K562 (cell line): ENCODE measurements around the gene YARS1. TPM values are rescaled to one million over a fixed set of nuclear protein-coding genes. Genes with fewer than 3 reads are reported as not detected.
A peak's percentile ranks its signal among the peaks of the same experiment; 100 is the strongest.

Experiments used
- BCLAF1 ChIP-seq, 2 experiments: fragments of 450-650 bp in 1 of 2; IDR thresholded peaks; 2 replicates each; pipeline ENCODE4 v1.6.1; 2011 to 2017; ENCODE audit warnings: low read depth in 2 of 2, antibody characterized with exemption in 1 of 2, borderline replicate concordance in 1 of 2, low read length in 1 of 2, mild to moderate bottlenecking in 1 of 2, mixed read lengths in 1 of 2; ENCODE audit not compliant: control insufficient read depth in 1 of 2
- CBX3 ChIP-seq, 2 experiments: IDR thresholded peaks; 1 replicate in 1 of 2; 2 replicates in 1 of 2; pipeline ENCODE4 v1.6.1; 2012; ENCODE audit warnings: inconsistent platforms in 2 of 2, low read length in 2 of 2, borderline replicate concordance in 1 of 2, control low read depth in 1 of 2
- CBX8 ChIP-seq: fragments of 200-600 bp; sonication (generic); IDR thresholded peaks from 2 replicates; pipeline ENCODE4 v1.6.1; 2012; ENCODE audit warnings: borderline replicate concordance, mixed run types, low read depth, mild to moderate bottlenecking, moderate library complexity, mixed read lengths, low read length, control low read depth, inconsistent platforms; ENCODE audit not compliant: poor library complexity, severe bottlenecking; ENCODE audit errors: extremely low read depth
- E2F5 ChIP-seq: sonication (generic); formaldehyde crosslinking; IDR thresholded peaks from 2 replicates; pipeline ENCODE4 v1.8.0; 2022; ENCODE audit warnings: mild to moderate bottlenecking, missing genetic modification reagents
- FOXJ3 ChIP-seq: sonication (generic); formaldehyde crosslinking; IDR thresholded peaks from 2 replicates; pipeline ENCODE4 v1.4.0; 2020; ENCODE audit warnings: mild to moderate bottlenecking, missing genetic modification reagents
- HDAC2 ChIP-seq: fragments of 450-650 bp; IDR thresholded peaks from 2 replicates; pipeline ENCODE4 v1.6.1; 2016; ENCODE audit warnings: mild to moderate bottlenecking
- HLTF ChIP-seq: fragments of 450-650 bp; IDR thresholded peaks from 2 replicates; pipeline ENCODE4 v1.6.1; 2016
- MAX ChIP-seq: sonication (generic); formaldehyde crosslinking; IDR thresholded peaks from 2 replicates; pipeline ENCODE4 v1.9.0; 2022; ENCODE audit warnings: mild to moderate bottlenecking, missing genetic modification reagents
- MCM2 ChIP-seq: fragments of 450-650 bp; IDR thresholded peaks from 2 replicates; pipeline ENCODE4 v1.6.1; 2017; ENCODE audit warnings: low read depth, mild to moderate bottlenecking
- MIER1 ChIP-seq: fragments of 450-650 bp; IDR thresholded peaks from 2 replicates; pipeline ENCODE4 v1.6.1; 2016; ENCODE audit warnings: antibody characterized with exemption, mild to moderate bottlenecking, low read depth
- PRDM10 ChIP-seq: fragments of 450-650 bp; IDR thresholded peaks from 2 replicates; pipeline ENCODE4 v1.6.1; 2018; ENCODE audit not compliant: partially characterized antibody
- SAFB2 ChIP-seq: fragments of 200-400 bp; formaldehyde crosslinking; IDR thresholded peaks from 2 replicates; pipeline ENCODE4 v1.6.1; 2018; ENCODE audit warnings: borderline replicate concordance, low read length, low read depth, moderate library complexity; ENCODE audit not compliant: severe bottlenecking
- SIRT6 ChIP-seq: IDR thresholded peaks from one replicate; pipeline ENCODE4 v1.6.1; 2012; ENCODE audit warnings: low read depth, mild to moderate bottlenecking, control low read depth, inconsistent platforms, low read length, moderate library complexity
- TBL1XR1 ChIP-seq, 2 experiments: IDR thresholded peaks; 2 replicates each; pipeline ENCODE4 v1.6.1; 2012; ENCODE audit warnings: improper control_type of control experiment in 2 of 2, low read length in 2 of 2, mild to moderate bottlenecking in 1 of 2
- TRIM25 ChIP-seq: fragments of 450-650 bp; IDR thresholded peaks from 2 replicates; pipeline ENCODE4 v1.7.0; 2016; ENCODE audit warnings: borderline replicate concordance
- polyA plus RNA-seq, 8 experiments: library from polyadenylated mRNA; depleted of rRNA in 4 of 8; stranded (reverse) in 5 of 8; unstranded in 3 of 8; fragments of >200 nt; fragmentation: Nextera tagmentation in 2 of 8; fragmentation: Illumina TruSeq in 1 of 8; extraction: Ambion mirVana in 2 of 8; extraction: Trizol in 1 of 8; gene quantifications; 2 replicates each; pipeline versions ENCODE4 v1.2.1 to v1.2.3, GENCODE V29; 2011 to 2014; ENCODE audit warnings: inconsistent platforms in 1 of 8, missing spikeins in 1 of 8
- total RNA-seq, 7 experiments: library from RNA; depleted of rRNA in 6 of 7; stranded (reverse); fragments of >200 nt in 6 of 7; fragmentation: Illumina TruSeq in 2 of 7; extraction: Trizol in 2 of 7; gene quantifications; 2 replicates each; pipeline versions ENCODE4 v1.2.1 to v1.2.3, GENCODE V29; 2011 to 2021; ENCODE audit warnings: low replicate concordance in 1 of 7

YARS1 gene
- total and polyA plus RNA-seq, 9 of the 15 experiments (the other 6 are each of a cell fraction or from before 2014, with no cell fraction given): 66.2 to 336 (median 201) TPM

GRCh38 chr1:32741059-32741412 is 76.1 kb downstream of the YARS1 start (continued):
- no peak for TF ChIP-seq BCLAF1 (IDR thresholded peaks at IDR 0.05; ENCODE audit: borderline replicate concordance in 1 of 2, control insufficient read depth in 1 of 2, low read depth in 2 of 2, low read length in 1 of 2)
- TF ChIP-seq CBX3 (IDR thresholded peaks at IDR 0.05; ENCODE audit: borderline replicate concordance in 1 of 2, low read length in 2 of 2): no peak
- 0 out of 2 replicates have a peak, but pooled peaks have one; percentile 47 for TF ChIP-seq MIER1
- TF ChIP-seq E2F5 (CRISPR knock-in tag): no peak
- no peak for TF ChIP-seq FOXJ3 (CRISPR knock-in tag)
- no peak for TF ChIP-seq TRIM25
- TF ChIP-seq TBL1XR1 (IDR thresholded peaks at IDR 0.05; ENCODE audit: low read length in 2 of 2): no peak
- no peak for TF ChIP-seq CBX8
- TF ChIP-seq HDAC2: 0 out of 2 replicates have a peak, but pooled peaks have one; percentile 17
- TF ChIP-seq MCM2: no peak
- no peak for TF ChIP-seq SAFB2
- peak; percentile 51; the same call in 1 of the 2 replicates for TF ChIP-seq MAX
- no peak for TF ChIP-seq SIRT6
- TF ChIP-seq PRDM10: peak; percentile 75
- TF ChIP-seq HLTF: no peak
